Neural progenitor cell (in vitro differentiated cells): ENCODE results near the gene TSPOAP1. TPM values are rescaled to one million over a fixed set of nuclear protein-coding genes. Genes with fewer than 3 reads are reported as not detected.

Experiments used
- DNase-seq: peaks from one replicate; pipeline ENCODE4 v3.0.0-alpha.2; 2016; ENCODE audit warnings: low spot score
- H2AFZ ChIP-seq: fragments of 200-600 bp; sonication (generic); replicated peaks from 2 replicates; pipeline ENCODE4 v1.6.1; 2016; ENCODE audit warnings: antibody characterized with exemption
- H3F3A ChIP-seq: fragments of 200-600 bp; sonication (generic); 2 replicates; pipeline ENCODE4 v1.6.1; 2016; ENCODE audit warnings: antibody characterized with exemption, low read depth
- H3K27ac ChIP-seq: fragments of 200-600 bp; sonication (generic); 2 replicates; pipeline ENCODE4 v1.5.1; 2016; ENCODE audit warnings: mild to moderate bottlenecking
- H3K27me3 ChIP-seq: fragments of 200-600 bp; sonication (generic); 2 replicates; pipeline ENCODE4 v1.6.1; 2016; ENCODE audit warnings: mild to moderate bottlenecking, moderate library complexity
- H3K36me3 ChIP-seq: fragments of 200-600 bp; sonication (generic); 2 replicates; pipeline ENCODE4 v1.5.1; 2016
- H3K4me1 ChIP-seq: fragments of 200-600 bp; sonication (generic); 2 replicates; pipeline ENCODE4 v1.6.1; 2016; ENCODE audit warnings: mixed run types
- H3K4me2 ChIP-seq: fragments of 200-600 bp; sonication (generic); 2 replicates; pipeline ENCODE4 v1.6.1; 2016
- H3K4me3 ChIP-seq: fragments of 200-600 bp; sonication (generic); 2 replicates; pipeline ENCODE4 v1.5.1; 2016
- H3K79me2 ChIP-seq: fragments of 200-600 bp; sonication (generic); 2 replicates; pipeline ENCODE4 v1.6.1; 2016; ENCODE audit warnings: low read depth
- H3K9ac ChIP-seq: fragments of 200-600 bp; sonication (generic); 2 replicates; pipeline ENCODE4 v1.6.1; 2016
- H3K9me3 ChIP-seq: fragments of 200-600 bp; sonication (generic); 2 replicates; pipeline ENCODE4 v1.5.1; 2016; ENCODE audit warnings: low read depth
- H4K20me1 ChIP-seq: fragments of 200-600 bp; sonication (generic); 2 replicates; pipeline ENCODE4 v1.6.1; 2016; ENCODE audit warnings: low read depth
- H3K27ac Mint-ChIP-seq: 3 replicates; pipeline ENCODE4 v1.8.0; 2021; ENCODE audit warnings: mixed read lengths
- H3K27me3 Mint-ChIP-seq: 2 replicates; pipeline ENCODE4 v1.8.0; 2022; ENCODE audit warnings: low read depth, mild to moderate bottlenecking, inconsistent platforms, moderate library complexity, mixed read lengths; ENCODE audit not compliant: insufficient read depth
- H3K36me3 Mint-ChIP-seq: 3 replicates; pipeline ENCODE4 v1.8.0; 2021; ENCODE audit warnings: mixed read lengths
- H3K4me1 Mint-ChIP-seq: 3 replicates; pipeline ENCODE4 v1.8.0; 2021; ENCODE audit warnings: mixed read lengths
- H3K4me3 Mint-ChIP-seq: 3 replicates; pipeline ENCODE4 v1.8.0; 2021; ENCODE audit warnings: mild to moderate bottlenecking, moderate library complexity, mixed read lengths
- H3K9me3 Mint-ChIP-seq: 3 replicates; pipeline ENCODE4 v1.8.0; 2020; ENCODE audit warnings: mixed read lengths
- EZH2 ChIP-seq: fragments of 200-600 bp; sonication (generic); IDR thresholded peaks from 2 replicates; pipeline ENCODE4 v1.6.1; 2017; ENCODE audit warnings: antibody characterized with exemption, mild to moderate bottlenecking, moderate library complexity
- EZH2phosphoT487 ChIP-seq: fragments of 200-600 bp; sonication (generic); IDR thresholded peaks from 2 replicates; pipeline ENCODE4 v1.6.1; 2017; ENCODE audit warnings: antibody characterized with exemption
- total RNA-seq: library from RNA; depleted of rRNA; stranded (reverse); fragments of >200 nt; gene quantifications from 2 replicates; pipeline ENCODE4 v1.2.3, GENCODE V29; 2015; ENCODE audit warnings: low replicate concordance
- TF ChIP-seq, protein P1 (sequence below): fragments of 200-600 bp; sonication (generic); IDR thresholded peaks from 2 replicates; pipeline ENCODE4 v1.5.1; 2017; ENCODE audit warnings: antibody characterized with exemption, mild to moderate bottlenecking

The TSPOAP1 gene
- total RNA-seq, 1 donor from 2014 or later = 13.8 TPM

DNA sequence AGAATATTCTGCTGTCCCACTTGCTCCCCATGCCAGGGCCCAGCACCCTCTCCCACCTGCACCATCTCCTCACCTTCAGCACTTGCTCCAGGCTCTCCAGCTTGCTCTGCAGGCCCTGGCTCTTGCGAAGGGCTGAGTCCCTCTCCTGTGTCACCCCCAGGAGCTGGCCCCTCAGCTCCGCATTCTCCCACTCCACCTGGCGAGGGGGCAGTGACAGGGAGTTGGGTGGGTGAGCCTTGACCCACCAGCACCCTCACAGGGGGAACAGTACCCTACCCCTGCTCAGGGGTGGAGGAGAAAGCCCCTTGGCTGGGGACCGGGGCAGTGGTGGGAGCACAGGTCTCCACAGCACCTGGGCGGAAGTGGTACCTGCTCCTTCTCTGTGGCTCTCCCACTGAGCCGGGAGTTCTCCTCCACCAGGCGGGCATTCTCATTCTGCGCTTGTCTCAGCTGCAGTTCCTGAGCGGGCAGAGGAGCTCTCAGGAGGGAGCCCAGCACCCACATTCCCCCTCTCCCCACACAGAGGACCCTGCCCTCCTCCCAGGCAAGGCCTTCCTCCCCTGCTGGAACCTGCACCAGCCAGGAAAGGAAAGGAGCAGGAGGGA is 5.9 kb downstream of the TSPOAP1 start:
- peaks cover 4% of the 10 kb centered on the region for H3K36me3 Mint-ChIP-seq
- TF ChIP-seq EZH2phosphoT487 (no peak), EZH2 (no peak)
- TF ChIP-seq, protein P1, sequence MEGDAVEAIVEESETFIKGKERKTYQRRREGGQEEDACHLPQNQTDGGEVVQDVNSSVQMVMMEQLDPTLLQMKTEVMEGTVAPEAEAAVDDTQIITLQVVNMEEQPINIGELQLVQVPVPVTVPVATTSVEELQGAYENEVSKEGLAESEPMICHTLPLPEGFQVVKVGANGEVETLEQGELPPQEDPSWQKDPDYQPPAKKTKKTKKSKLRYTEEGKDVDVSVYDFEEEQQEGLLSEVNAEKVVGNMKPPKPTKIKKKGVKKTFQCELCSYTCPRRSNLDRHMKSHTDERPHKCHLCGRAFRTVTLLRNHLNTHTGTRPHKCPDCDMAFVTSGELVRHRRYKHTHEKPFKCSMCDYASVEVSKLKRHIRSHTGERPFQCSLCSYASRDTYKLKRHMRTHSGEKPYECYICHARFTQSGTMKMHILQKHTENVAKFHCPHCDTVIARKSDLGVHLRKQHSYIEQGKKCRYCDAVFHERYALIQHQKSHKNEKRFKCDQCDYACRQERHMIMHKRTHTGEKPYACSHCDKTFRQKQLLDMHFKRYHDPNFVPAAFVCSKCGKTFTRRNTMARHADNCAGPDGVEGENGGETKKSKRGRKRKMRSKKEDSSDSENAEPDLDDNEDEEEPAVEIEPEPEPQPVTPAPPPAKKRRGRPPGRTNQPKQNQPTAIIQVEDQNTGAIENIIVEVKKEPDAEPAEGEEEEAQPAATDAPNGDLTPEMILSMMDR = no peak
- H3K27me3 ChIP-seq = no peaks in the 10 kb centered on the region
- no peaks in the 10 kb centered on the region for H3K9me3 ChIP-seq
- H2AFZ ChIP-seq = no peak overlapping the region
- peaks cover 23% of the 10 kb centered on the region for H3K4me1 ChIP-seq
- H3K4me1 Mint-ChIP-seq = peaks cover 31% of the 10 kb centered on the region
- H3K79me2 ChIP-seq = no peaks in the 10 kb centered on the region
- no peaks in the 10 kb centered on the region for H3K36me3 ChIP-seq
- no peak overlapping the region for H3K4me3 ChIP-seq
- no peak overlapping the region for H3K4me2 ChIP-seq
- H3K27me3 Mint-ChIP-seq = peaks cover 13% of the 10 kb centered on the region
- peaks cover 12% of the 10 kb centered on the region for H3F3A ChIP-seq
- no peak overlapping the region for H3K9ac ChIP-seq
- no peak overlapping the region for H3K4me3 Mint-ChIP-seq
- H3K27ac Mint-ChIP-seq = no peak overlapping the region
- H3K27ac ChIP-seq = no peak overlapping the region
- H4K20me1 ChIP-seq = no peaks in the 10 kb centered on the region
- DNase-seq = no peak
- no peaks in the 10 kb centered on the region for H3K9me3 Mint-ChIP-seq

DNA sequence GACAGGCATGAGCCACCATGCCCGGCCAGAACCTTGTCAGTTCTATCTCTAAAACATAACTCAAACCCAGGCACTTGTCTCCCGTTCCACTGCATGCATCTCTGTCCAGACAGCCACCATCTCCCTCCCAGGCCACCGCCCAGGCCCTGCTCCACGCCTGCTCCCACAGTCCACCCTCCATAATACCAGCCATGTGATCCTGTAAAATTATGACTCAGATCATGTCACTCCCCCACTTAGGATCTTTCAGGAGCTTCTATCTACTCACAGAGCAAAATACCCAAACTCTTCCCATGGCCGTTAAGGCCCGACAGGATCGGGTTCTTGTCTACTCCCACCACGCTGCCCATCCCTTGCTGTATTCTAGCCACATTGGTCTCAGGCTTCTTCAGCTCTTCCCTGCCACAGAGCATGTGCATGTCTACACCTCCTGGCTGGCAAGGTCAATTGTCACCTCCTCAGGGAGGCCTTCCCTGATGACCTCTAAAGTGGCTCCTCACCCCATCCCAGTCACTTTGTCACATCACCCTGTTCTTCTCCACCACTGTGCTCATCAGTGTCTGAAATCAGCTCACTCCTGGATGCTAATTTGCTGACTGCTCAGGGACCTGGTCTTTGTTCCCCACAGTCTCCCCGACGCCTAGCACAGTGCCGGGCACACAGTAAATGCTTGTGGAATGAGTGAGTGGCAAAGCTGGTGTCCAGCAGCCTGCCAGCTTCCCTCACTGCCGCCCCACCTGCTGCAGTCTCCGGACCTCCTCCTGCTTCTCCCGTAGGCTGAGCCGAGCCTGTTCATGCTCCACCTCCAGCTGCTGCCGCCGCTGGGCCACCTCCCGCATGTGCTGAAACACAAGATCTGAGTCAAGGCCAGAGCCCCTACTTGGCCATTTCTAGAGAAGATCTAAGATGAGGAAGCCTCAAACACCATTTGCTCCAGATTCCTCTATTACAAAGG is 6.7 kb downstream of the TSPOAP1 start:
- Histone ChIP-seq H3F3A (peaks cover 12% of the 10 kb centered on the region), H3K4me2 (no peak overlapping the region), H2AFZ (no peak overlapping the region), H4K20me1 (no peaks in the 10 kb centered on the region), H3K79me2 (no peaks in the 10 kb centered on the region), H3K9me3 (no peaks in the 10 kb centered on the region), H3K36me3 (no peaks in the 10 kb centered on the region), H3K27me3 (no peaks in the 10 kb centered on the region), H3K9ac (no peak overlapping the region), H3K27ac (no peak overlapping the region), H3K4me1 (peaks cover 23% of the 10 kb centered on the region), H3K4me3 (no peak overlapping the region)
- H3K4me3 Mint-ChIP-seq = no peak overlapping the region
- no peak for DNase-seq
- H3K27ac Mint-ChIP-seq = no peak overlapping the region
- H3K27me3 Mint-ChIP-seq = peaks cover 10% of the 10 kb centered on the region
- TF ChIP-seq EZH2phosphoT487 (no peak), EZH2 (no peak)
- TF ChIP-seq, protein P1 = no peak
- H3K36me3 Mint-ChIP-seq = peaks cover 4% of the 10 kb centered on the region
- no peaks in the 10 kb centered on the region for H3K9me3 Mint-ChIP-seq
- H3K4me1 Mint-ChIP-seq = peaks cover 24% of the 10 kb centered on the region

DNA sequence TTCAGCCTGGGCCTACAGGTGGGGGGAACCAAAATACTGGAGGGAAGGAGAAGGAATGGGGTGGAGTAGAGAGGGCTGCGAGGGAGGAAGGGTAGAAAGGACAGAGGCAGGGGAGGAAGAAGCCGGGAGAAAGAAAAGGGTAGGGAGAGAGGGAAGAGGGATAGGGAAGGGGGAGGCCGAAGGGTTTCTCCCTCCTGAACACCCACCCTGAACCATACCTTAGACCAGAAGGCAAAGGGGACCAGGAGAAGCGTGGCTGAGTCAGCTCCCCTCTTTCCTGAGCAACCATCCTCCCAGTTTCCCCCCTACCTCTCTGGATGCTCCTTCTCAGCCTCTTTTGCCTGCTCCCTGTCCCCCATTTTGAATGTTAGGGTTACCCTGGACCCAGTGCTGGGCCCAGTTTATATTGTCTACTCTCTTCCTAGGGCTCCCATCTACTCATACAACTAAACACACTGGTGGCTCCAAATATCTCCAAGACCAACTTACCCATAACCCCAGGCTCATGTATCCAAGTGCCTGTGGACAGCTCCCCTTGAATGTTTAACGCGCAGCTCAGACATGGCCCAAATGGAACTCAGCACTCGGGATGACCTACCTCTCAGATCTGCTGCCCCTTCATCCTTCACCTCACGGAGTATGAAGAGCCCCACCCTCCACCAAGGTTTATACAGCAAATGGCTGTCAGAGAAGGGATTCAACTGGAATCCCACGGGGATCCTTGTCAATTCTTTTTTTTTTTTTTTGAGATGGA is 7.8 kb downstream of the TSPOAP1 start:
- Histone ChIP-seq H3K4me3 (no peak overlapping the region), H2AFZ (no peak overlapping the region), H3K36me3 (no peaks in the 10 kb centered on the region), H3K79me2 (no peaks in the 10 kb centered on the region), H3K9ac (no peak overlapping the region), H3K27ac (no peak overlapping the region), H3K27me3 (no peaks in the 10 kb centered on the region), H3K4me2 (no peak overlapping the region), H4K20me1 (no peaks in the 10 kb centered on the region), H3F3A (peaks cover 11% of the 10 kb centered on the region), H3K9me3 (no peaks in the 10 kb centered on the region), H3K4me1 (peaks cover 20% of the 10 kb centered on the region)
- peak overlapping the region; percentile 4 for H3K27ac Mint-ChIP-seq
- peaks cover 15% of the 10 kb centered on the region for H3K4me1 Mint-ChIP-seq
- no peak overlapping the region for H3K4me3 Mint-ChIP-seq
- H3K27me3 Mint-ChIP-seq = peaks cover 10% of the 10 kb centered on the region
- H3K9me3 Mint-ChIP-seq = no peaks in the 10 kb centered on the region
- no peak for DNase-seq
- TF ChIP-seq EZH2phosphoT487 = no peak
- no peak for TF ChIP-seq EZH2
- H3K36me3 Mint-ChIP-seq = peaks cover 4% of the 10 kb centered on the region
